NCI-H2227 treated with DMSO at 0.1 percent for 48 hours (cell line): ENCODE data around the gene PARP11.

Experiments used
- DNase-seq: peaks from one replicate; lab custom pipeline; 2025; lab: John Stamatoyannopoulos, UW

PARP11 gene

GRCh38 chr12:3821441-3821840 lies 51.8 kb downstream of the PARP11 start:
- no peak for DNase-seq

- DNase-seq: no peak
These were observed 53.1 kb downstream of the PARP11 start for GRCh38 chr12:3820122-3820521.

DNA sequence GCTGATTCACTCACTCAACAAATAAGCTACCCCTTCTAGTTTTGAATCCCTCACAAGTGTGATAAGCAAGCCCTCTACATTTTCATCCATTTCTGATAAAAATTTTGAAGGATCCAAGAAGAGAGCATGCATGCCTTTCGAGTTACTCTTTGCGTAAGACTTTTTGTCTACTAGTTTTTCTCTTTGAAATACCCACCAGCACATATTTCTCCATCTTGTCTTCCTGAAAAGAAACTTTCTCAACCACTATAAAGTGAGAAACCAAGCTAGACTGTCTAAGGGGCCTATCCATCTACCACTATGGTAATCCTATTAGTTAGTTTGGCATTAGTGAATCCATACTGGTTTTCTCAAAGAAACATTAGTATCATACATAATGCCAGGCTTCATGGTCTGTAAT lies 56.9 kb downstream of the PARP11 start:
- no peak for DNase-seq

GRCh38 chr12:3815094-3815766 lies 58.0 kb downstream of the PARP11 start:
- no peak for DNase-seq

DNA sequence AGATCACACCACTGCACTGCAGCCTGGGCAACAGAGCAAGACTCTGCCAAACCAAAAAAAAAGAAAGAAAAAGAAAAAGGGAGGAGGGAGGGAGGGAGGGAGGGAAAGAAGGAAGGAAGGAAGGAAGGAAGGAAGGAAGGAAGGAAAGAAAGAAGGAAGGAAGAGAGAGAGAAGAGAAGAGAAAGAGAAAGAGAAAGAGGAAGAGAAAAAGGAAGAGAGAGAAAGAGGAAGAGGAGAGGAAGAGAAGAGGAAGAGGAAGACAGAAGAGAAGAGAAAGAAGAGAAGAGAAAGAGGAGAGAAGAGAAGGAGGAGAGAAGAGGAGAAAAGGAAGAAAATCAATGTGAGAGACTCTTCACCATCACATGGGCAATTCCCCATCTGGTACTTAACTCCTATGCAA lies 62.7 kb downstream of the PARP11 start:
- no peak for DNase-seq

- no peak for DNase-seq
These were observed 63.2 kb downstream of the PARP11 start for GRCh38 chr12:3810016-3810370.

DNA sequence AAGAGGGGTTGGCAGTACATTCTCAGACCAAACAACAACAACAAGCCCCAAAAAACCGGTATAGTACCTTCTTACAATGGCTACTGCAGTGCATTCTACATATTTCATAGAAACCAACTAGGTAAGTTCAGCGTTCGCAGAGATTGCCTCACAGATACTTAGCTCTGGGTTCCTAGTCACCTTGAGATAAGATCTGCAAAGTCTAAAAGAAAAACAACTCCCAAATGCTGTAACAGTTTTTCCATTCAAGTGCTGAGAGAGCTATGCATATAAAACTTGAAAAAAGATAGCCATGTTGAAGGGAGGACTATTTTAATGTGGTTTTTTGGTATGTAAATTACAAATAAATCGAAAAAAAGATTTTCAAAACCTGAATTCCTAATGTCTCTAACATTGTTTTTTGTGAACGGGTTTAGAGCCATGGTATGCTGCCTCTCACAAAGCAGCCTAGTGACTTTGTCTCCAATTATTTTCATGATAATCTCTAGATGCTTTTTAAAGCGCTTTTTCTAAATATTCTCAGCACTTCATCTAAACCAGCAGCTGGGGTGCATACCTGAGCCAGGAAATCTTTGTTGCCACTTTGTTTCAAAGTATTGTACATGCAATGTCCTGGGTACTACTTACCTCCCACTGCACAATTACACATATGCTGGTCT lies 63.7 kb downstream of the PARP11 start:
- no peak for DNase-seq

- no peak for DNase-seq
These were observed 68.1 kb downstream of the PARP11 start for GRCh38 chr12:3805077-3805476.

GRCh38 chr12:3803865-3804472 lies 69.2 kb downstream of the PARP11 start:
- DNase-seq: peak; percentile 58

DNA sequence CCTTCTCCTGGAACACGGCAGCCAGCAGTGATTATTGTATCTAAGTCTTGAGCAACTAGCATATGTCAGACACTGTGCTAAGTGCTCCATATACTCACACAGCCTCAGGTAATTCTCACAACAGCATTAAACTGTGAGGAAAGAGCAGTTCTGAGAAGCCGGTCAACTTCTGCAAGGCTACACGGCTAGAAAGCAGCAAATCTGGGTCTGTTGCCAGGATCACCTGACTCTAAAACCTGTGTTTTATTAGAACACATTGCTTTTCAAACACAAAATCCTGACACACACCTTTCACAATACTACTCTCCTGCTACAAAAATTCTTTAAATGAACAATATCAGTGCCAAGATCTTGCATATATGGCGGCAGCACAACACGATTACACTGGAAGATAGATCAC lies 70.5 kb downstream of the PARP11 start:
- no peak for DNase-seq

- no peak for DNase-seq
These were observed 75.6 kb downstream of the PARP11 start for GRCh38 chr12:3797531-3798048.

- peak; percentile 65 for DNase-seq
These were observed 77.6 kb downstream of the PARP11 start for GRCh38 chr12:3795492-3796133.

DNA sequence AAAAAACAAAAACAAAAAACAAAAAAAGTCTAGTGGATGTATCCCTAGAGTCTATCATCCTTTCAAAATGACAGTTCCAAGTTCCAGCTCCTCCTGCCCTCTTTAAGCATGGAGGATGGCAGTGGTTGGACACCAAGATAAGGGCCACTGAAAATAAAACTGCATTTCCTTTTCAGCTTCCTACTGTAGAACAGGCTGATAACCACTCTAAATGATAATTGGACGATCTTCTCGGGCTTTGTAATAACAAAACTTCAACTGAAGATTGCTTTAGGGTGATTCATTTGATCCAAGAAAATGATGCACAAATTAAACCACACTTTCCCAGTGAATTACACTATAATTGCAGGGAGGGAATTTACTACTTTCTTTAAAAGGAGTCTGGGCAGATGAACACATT lies 78.1 kb downstream of the PARP11 start:
- DNase-seq: peak; percentile 72

- no peak for DNase-seq
These were observed 80.4 kb downstream of the PARP11 start for GRCh38 chr12:3792623-3793288.

DNA sequence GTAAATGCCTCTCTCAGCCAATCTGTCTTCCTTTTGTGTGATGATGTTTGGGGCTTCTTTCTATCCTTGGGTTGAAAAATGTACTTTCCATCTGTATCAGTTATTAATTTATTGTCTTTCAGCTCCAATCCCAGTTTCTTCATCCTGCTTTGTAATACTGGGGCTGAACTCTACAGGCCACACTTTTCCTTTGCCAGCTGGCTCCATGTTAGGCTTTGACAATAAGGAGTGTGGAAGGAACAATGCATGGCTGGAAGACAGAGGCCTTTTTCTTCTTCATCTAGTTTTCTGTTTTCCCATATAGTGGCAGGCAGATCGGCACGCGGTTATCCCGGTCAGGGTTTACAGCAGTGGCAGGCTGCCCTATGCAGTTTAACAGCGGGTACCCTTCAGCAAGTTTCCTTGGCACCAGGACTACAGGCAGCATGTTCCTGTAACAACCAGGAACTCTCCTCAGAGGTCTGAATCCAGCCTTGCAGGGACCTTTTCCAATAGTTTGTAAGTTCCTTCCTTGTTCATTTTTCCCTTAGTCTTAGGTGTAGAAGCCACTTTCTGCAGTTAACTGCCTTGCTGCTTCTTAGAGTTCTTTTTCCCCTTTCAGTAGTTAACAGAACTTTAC lies 81.8 kb downstream of the PARP11 start:
- DNase-seq: no peak

GRCh38 chr12:3790642-3791041 lies 82.6 kb downstream of the PARP11 start:
- peak; percentile 63 for DNase-seq

DNA sequence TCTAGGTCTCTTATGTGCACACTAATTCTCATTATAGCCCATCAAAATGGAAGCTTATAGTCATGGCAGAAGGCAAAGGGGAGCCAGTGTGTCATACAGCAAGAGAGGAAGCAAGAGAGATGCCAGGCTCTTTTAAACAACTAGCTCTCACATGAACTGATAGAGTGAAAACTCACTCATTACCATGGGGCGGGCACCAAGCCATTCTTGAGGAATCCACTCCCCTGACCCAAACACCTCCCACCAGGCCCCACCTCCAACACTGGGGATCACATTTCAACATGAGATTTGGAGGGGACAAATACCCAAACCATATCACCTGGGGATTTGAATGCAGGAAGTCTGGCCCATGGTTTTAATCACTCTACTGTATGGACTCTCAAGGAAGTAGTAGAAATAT lies 83.4 kb downstream of the PARP11 start:
- DNase-seq: no peak

GRCh38 chr12:3777206-3777809 lies 95.9 kb downstream of the PARP11 start:
- peak; percentile 27 for DNase-seq

- no peak for DNase-seq
These were observed 97.7 kb downstream of the PARP11 start for GRCh38 chr12:3775385-3776035.

- DNase-seq: no peak
These were observed 100.8 kb downstream of the PARP11 start for GRCh38 chr12:3772380-3772779.

GRCh38 chr12:3771853-3772252 lies 101.3 kb downstream of the PARP11 start:
- DNase-seq: no peak
